Measurements from ENCODE around the gene TMEM167B.

DNA sequence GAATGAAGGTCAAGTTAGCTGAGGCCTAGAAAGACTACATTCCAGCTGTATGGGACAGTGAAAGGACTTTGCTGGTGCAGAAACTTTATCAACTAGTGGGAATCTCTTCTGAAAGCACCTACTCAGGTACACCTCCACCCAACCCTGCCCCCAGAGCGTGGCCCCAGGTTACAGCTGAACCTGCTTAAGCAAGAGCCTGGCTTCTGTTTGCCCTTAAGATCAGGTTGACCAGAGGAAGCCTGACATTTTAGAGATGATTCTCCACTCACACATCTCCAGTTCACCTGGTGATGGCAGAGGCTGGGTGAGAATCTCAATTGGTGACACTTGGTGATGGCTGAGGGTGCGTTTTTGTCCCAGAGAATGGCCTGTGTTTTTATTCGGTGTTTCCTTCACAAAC is 47.4 kb downstream of the TMEM167B start:
- TF ChIP-seq, protein P1, sequence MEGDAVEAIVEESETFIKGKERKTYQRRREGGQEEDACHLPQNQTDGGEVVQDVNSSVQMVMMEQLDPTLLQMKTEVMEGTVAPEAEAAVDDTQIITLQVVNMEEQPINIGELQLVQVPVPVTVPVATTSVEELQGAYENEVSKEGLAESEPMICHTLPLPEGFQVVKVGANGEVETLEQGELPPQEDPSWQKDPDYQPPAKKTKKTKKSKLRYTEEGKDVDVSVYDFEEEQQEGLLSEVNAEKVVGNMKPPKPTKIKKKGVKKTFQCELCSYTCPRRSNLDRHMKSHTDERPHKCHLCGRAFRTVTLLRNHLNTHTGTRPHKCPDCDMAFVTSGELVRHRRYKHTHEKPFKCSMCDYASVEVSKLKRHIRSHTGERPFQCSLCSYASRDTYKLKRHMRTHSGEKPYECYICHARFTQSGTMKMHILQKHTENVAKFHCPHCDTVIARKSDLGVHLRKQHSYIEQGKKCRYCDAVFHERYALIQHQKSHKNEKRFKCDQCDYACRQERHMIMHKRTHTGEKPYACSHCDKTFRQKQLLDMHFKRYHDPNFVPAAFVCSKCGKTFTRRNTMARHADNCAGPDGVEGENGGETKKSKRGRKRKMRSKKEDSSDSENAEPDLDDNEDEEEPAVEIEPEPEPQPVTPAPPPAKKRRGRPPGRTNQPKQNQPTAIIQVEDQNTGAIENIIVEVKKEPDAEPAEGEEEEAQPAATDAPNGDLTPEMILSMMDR (IDR thresholded peaks at IDR 0.05), result no peak
- no peak for TF ChIP-seq POLR2AphosphoS5 (IDR thresholded peaks at IDR 0.05; ENCODE audit: low read depth, low read length)
- TF ChIP-seq, protein P2, sequence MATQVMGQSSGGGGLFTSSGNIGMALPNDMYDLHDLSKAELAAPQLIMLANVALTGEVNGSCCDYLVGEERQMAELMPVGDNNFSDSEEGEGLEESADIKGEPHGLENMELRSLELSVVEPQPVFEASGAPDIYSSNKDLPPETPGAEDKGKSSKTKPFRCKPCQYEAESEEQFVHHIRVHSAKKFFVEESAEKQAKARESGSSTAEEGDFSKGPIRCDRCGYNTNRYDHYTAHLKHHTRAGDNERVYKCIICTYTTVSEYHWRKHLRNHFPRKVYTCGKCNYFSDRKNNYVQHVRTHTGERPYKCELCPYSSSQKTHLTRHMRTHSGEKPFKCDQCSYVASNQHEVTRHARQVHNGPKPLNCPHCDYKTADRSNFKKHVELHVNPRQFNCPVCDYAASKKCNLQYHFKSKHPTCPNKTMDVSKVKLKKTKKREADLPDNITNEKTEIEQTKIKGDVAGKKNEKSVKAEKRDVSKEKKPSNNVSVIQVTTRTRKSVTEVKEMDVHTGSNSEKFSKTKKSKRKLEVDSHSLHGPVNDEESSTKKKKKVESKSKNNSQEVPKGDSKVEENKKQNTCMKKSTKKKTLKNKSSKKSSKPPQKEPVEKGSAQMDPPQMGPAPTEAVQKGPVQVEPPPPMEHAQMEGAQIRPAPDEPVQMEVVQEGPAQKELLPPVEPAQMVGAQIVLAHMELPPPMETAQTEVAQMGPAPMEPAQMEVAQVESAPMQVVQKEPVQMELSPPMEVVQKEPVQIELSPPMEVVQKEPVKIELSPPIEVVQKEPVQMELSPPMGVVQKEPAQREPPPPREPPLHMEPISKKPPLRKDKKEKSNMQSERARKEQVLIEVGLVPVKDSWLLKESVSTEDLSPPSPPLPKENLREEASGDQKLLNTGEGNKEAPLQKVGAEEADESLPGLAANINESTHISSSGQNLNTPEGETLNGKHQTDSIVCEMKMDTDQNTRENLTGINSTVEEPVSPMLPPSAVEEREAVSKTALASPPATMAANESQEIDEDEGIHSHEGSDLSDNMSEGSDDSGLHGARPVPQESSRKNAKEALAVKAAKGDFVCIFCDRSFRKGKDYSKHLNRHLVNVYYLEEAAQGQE (IDR thresholded peaks at IDR 0.05; ENCODE audit: insufficient read depth in 1 of 2, low read depth in 2 of 2, low read length in 1 of 2), result no peak
